ENCODE results near the gene BHLHE40.

DNA sequence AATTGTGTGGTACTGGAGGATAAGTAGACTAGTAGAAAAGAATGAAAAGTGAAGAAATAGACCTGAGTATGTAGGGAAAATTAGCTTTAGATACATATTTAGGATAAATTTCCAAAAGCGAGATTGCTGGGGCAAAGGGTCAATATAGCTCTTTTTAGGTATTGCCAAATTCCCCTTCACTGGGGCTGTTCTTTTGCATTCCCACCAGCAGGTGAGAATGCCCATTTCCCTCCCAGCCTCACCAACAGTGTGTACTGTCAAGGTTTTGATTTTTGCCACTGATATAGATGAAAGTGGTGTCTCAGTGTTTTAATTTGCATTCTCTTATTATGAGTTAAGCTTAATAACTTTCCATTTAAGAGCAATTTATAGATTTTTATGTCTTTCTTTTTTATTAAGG, 35.7 kb upstream of the BHLHE40 start:
- TF ChIP-seq, protein P1, sequence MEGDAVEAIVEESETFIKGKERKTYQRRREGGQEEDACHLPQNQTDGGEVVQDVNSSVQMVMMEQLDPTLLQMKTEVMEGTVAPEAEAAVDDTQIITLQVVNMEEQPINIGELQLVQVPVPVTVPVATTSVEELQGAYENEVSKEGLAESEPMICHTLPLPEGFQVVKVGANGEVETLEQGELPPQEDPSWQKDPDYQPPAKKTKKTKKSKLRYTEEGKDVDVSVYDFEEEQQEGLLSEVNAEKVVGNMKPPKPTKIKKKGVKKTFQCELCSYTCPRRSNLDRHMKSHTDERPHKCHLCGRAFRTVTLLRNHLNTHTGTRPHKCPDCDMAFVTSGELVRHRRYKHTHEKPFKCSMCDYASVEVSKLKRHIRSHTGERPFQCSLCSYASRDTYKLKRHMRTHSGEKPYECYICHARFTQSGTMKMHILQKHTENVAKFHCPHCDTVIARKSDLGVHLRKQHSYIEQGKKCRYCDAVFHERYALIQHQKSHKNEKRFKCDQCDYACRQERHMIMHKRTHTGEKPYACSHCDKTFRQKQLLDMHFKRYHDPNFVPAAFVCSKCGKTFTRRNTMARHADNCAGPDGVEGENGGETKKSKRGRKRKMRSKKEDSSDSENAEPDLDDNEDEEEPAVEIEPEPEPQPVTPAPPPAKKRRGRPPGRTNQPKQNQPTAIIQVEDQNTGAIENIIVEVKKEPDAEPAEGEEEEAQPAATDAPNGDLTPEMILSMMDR (IDR thresholded peaks at IDR 0.05; ENCODE audit: poor library complexity) = peak; percentile 8
- TF ChIP-seq EZH2 (IDR thresholded peaks at IDR 0.05; ENCODE audit: borderline replicate concordance) = no peak
